ENCODE measurements around the gene CDKN1C.
A peak's percentile ranks its signal among the peaks of the same experiment; 100 is the strongest.

CDKN1C gene

DNA sequence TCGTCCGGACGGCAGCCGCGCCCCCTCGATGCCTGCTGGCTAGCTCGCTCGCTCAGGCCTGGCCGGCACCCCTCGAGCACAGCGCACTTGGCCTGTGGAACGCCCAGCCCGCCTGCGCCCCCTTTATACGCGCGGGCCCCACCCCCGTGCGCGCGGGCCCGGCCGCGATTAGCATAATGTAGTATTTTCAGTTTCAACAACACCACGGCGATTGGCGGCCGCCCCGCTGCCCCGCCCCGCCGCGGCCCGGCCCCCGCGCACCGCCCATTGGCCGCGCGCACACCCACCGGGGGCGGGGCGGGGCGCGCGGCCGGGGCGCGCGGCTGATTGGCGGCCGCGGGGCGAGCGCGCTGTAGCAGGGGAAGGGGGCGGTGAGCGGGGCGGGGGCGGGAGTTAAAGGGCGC is at the start of gene CDKN1C:
TSS of gene CDKN1C (minus strand) at position 98 of the 404 bp plus-strand sequence. CDS start 319 bp downstream, outside the sequence.
- DNase-seq = peak; percentile 92

DNA sequence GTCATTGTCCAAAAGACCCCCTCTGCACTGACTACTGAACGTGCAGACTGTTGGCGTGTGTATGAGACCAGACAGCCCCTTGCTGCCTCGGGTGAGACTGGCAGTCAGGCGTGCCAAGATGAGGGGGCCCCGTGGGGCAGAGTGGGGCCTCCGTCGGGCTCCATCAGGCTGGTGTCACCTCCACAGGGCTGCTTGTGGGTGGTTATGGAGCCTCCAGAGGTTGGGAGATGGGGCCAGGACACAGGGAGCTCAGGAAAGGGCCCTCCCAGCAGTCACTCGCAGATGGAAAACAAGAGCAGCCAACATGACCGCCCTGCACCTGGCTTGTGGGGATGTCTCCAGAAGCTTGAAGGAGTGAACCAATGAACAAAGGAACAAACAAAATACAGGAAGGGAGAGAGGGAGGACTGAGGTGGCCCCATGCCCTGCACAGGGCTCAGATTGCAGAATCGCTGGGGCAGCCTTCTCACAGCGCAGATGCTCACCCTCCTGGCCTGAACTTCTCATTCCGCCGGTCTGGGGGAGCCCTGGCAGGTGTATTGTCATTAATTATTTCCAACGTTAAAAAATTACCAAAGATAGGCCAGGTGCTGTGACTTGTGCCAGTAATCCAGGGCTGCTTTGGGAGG is 49.1 kb upstream of the CDKN1C start:
- DNase-seq = no peak

DNA sequence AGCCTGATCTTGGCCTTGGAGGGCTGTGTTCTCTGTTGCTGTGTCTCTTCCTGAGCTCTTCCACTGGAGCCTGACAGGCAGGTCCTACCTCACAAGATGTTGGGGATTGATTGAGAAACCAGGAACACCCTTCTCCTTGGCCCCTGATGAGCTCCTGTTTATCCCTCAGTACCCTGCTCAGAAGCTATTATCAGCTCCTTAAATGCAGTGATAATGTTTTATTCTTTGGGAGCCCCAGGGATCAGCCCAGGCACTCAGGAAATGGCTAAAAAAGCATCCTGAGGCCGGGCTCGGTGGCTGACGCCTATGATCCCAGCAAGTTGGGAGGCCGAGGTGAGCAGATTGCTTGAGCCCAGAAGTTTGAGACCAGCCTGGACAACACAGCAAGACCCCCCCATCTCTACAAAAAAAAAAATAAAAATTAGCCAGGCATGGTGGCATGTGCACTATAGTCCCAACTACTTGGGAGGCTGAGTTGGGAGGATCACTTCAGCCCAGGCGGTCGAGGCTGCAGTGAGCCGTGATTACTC is 48.5 kb upstream of the CDKN1C start:
- no peak for DNase-seq

DNA sequence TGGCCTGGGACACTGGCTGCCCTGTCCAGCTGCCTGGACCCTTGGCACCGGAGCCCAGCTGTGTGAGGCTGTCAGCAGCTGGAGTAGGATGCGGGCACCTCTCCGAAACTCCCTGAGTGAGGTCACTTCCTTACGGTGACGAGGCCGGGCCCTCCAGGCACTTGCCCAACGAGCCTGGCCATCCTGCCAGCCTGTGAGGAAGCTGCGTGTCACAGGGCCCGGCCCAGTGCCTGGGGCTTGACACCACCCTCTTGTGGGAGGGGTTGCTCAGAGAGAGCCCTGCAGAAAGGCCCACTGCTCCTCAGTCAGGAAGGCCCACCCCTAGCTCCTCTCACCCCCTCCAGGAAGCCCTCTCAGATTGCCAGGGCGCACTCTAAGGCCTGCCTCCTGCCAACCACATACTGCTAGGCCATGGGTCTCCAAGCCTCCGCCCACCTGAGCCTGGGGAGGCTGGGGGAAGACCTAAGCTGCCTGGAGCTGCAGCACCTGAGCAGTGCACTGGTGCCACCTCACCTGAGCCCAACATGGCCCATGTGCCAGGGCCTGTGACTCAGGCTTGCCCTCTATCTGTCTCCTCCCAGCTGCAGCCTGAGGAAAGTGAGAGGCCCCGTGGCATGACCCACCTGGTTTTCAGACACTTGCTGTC is 47.9 kb upstream of the CDKN1C start:
- no peak for DNase-seq

DNA sequence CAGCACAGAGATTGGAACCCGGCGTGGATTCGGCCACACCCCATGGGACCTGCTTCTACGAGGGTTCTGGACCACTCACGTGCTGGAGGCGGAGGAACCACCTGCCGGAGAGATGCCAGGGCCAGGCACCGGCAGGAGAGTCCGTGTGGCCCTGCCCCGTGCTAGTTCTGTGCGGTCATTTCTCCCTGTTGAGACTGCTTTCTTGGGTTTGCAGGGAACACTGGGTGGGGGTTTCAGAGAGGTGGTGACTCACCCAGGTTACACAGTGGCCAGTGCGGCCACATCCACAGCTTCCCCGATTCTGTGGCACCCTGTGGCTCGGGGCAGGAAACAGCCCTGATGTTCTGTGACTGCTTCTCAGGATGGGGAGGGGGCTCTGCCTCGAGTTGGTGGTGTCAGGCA is 47.3 kb upstream of the CDKN1C start:
- no peak for DNase-seq

DNA sequence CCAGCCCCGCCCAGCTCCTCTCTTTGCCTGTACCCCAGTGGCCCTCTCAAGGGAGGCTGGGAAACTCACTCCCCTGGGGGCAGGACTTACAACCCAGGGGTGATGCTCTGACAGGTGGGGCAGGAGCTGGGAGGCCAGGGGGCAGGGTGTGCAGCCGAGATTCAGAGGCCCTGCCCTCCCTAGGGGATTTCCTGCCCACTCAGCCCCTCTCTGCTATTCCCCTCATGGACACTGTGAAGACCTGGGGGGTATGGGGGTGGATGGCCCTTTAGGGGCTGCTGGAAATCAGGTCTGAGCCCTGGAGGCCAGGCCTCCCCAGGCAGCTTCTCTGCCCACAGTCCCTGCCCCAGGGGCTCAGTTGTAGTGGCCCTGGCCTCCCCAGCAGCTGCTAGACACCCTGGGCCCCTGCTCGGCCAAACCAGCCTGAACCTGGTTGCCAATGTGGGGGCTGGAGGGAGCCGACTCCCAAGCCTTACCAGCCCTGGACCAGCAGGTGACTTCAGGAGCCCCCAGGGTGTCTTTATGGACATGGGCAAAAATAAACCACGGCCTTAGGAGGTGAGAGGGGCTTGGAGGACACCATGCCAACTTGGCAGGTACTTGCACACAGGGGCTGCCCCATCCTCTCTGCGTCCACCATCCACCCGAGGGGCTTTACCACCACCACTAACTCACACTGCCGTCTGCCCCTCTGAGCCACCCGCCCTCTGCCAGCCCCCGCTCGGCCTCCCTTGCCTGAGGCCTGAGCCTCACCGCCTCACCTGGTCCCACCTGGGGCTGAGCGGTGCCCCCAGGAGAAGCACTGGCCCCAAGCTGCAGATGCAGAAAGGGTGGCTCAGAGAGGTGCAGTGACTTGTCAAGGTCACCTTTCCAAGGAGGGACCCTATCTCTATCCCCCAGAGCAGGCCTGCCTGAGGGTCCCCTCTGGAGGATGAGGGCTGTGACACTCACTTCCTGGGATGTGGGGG is 46.5 kb upstream of the CDKN1C start:
- no peak for DNase-seq

DNA sequence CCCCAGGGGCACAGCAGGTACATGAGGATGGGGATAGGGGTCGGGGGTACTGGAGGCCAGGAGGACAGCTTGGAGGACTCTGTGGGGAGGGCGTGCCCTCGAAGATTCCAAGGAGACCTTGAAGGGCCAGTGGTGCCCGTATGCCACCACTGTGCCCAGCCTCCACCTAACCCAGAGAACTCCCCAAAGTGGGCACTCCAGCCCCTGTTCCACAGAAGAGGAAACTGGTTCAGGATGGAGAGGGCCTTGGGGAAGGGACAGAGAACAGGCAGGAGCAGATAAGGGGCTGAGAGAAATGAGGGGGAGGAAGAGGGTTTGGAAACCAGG is 45.8 kb upstream of the CDKN1C start:
- DNase-seq = no peak

DNA sequence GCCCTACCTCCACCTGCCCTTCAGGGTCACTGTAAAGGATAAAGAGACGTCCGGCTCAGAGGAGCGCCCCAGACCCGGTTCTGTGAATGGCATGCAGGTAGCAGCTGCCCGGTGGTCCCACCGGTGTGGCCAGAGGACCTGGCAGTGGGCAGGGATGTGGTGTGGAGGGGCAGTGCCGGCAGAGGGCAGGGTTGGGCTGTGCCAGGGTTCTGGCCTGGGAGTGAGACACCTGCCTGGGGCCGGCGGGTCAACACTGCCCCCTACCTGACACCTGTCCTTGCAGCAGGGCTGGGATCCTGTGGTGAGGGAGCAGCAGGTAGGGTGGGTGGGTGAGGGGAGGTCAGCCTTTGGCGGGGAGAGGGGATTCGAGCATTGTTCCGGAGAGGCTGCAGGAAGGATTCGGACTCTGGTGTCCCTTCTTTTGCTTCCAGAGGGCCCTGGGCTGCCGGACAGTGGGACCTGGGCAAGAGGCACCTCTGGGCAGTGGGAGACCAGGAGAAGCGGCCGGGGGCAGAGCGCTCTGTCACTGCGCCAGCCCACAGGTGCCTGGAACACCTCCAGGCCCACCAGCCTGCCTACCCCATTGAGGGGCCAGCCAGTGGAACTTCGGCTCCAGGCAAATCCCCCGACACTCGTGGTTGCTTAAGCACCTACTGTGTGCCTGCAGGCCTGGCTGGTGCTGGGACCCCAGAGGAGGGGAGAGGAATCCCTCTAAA is 45.3 kb upstream of the CDKN1C start:
- peak; percentile 79 for DNase-seq

DNA sequence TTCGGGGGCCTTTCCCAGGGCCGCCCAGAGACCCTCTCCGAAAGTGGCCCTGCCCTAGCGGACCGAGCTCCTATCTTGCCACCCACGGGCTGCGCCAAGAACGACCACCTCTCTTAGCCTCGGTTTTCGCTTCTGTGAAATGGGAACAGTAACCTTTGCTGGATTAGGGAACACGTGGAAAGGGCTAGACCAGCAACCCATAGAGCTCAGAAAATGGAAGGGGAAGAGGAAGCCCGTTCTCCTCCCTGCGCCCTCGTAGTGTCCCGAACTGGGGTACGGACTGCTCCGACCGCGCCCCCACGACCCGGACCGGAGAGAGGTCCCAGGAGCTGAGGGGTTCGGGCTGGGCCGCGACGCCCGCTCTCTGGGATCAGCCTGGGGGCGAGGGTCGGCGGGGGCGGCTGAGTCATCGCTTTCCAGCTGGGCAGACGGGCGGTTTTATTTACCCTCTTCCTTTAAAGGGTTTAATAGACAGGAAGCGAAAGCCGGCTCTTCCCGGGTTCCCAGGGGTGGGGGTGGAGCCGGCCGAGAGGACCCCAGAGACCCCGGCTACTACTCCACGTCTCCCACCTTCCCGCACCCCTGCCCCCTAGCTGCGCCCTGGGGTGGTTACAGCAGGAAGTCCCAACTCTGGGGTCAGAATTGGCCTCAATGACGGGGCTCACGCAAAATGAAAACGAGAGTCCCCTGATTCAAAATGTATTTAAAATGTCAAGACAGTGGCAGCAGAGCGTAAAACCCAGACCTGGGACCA is 44.6 kb upstream of the CDKN1C start:
- DNase-seq = peak; percentile 87

DNA sequence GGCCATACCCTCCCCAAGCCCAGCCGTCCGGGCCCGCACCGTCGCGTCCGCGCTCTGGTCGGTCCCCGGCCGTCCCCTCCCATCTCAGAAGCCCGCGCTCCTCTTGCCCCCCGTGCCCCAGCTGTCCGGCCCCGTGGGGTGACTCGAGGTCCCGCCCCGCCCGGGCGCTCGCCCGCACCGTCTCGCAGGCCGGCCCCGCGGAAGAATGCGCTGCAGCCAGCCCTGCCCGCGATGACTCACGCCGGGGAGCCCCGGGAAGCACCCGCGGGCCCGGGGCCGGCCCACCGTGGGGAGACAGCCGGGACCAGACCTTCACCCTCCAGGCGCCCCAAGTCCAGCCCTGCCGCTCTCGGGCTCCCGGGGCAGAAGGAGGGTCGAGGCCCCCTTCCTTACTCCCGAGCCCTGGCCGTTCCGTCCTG is 44.0 kb upstream of the CDKN1C start:
- DNase-seq = peak; percentile 60

DNA sequence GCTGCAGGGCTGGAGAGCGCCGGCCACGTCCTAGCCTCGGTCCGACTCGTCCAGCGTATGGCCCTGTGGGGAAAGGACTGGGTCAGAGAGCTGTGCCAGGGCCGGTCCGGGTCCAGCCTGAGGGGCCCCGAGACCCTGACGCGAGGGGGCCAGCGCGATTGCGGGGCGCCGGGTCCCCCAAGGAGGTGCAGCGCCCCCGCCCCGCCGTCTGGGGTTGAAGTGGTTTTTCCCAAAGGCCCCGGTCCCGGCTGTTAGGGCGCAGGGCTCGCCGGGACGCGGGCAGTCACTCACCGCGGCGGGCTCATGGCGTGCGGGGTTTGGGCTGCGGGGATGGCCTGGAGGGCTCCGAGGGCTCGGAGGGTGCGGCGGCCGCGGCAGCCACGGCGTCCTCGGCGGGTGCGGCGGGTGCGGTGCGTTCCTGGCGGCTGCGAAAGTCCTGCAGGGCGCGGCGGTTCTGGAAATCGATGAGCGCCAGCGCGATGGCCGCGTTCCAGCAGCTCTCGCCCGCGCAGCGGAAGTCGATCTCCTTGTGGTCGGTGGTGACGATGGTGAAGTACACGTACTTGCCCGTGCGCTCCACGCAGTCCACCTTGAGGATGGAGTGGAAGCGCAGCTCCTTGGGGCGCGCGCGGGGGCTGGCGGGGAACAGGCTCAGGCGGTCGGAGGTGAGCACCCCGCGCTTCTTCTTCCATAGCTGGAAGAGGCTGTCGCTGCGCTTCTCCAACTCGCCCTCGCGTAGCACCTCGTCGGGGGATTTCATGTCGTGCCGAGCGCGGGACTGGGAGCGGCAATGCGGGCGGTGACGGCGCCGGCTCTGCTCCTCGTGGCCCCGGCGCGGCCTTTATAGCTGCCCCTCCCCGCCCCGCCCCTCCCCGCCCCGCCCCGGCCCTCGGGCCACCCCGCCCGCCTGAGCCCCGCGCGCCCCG is 43.3 kb upstream of the CDKN1C start, which contains the start of gene PHLDA2:
TSS of gene PHLDA2 (minus strand) at position 816 of the 926 bp plus-strand sequence. CDS start at position 760, 56 bp downstream.
- peak; percentile 77 for DNase-seq

DNA sequence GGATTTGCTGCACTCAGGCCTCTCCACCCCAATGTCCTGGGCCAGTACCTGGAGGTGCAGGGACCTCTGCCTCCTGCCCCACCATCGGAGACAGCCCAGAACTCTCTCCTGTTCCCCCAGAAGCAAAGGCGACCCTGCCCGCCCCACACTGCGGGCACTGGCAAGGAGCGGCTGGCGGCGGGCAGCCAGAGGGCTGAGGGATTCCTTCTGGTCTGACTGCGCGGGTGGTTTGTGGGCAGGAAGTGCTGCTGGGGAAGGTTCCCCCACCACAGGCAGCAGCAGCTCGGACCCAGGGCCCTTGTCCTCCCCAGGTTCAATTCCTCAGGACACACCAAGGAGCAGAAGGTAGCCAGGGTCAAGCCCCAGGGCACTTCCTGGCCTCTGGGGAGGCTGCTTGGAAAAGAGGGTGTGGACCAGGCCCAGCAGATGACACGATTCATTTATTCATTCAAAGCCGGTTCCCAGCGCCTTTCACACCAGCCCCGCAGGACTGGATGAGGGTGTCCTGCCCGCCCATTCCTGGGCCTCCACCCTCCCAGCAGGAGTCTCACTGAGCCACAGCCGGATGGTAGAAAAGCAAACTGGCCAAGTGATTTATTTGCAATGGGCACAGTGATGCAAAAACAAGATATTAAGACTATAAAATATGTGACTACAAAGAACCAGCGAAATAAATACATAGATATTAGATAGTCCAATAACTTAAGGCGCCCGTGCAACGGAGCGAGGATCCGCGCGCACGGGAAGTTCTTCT is 42.5 kb upstream of the CDKN1C start:
- peak; percentile 39 for DNase-seq

DNA sequence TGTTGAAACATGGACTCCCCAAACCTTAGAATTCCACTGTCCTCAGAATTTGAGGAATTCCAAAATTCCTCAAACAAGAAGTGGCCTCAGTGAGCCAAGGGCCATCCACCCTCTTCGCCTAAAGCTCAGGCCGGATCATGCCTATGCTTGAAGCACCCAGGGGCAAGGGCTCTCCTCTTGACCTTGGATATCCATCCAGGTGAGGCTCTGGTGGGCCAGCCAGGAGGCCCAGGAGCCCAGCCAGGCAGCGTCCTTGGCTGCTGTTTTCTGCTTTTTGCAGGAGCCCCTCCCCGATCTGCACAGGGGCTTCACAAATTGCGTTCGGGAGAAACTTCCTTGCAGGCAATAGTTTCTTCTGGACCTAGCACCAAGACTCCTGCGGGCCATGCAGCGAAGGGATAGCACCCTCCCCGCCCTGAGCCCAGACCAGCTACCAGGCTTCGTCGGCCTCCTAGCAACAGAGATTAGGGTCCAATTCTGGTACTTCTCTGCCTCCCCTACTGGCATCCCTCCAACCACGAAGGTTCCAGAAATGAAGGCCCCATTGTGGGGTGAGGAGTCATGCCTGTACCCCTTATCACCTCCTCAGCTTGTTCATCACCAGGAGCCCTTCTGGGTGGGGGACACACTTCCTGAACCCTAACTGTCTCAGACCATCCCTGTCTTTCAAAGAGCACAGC is 41.7 kb upstream of the CDKN1C start:
- DNase-seq = no peak

DNA sequence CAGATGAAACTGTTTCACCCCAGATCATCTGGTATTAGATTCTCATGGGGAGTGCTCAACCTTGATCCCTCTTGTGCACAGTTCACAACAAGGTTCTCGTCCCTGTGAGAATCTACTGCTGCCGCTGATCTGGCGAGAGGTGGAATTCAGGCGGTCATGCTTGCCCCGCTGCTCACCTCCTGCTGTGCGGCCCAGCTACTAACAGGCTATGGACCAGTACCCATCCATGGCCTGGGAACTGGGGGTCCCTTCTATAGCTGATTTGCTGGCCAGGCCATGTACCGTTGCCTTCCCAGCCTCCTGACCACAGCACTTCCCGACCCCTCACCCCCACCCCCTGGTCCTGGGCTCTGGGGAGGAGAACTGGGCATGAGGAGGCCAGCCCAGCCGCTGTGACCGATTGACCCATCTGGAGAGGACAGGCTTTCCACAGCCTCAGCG is 41.1 kb upstream of the CDKN1C start:
- no peak for DNase-seq

DNA sequence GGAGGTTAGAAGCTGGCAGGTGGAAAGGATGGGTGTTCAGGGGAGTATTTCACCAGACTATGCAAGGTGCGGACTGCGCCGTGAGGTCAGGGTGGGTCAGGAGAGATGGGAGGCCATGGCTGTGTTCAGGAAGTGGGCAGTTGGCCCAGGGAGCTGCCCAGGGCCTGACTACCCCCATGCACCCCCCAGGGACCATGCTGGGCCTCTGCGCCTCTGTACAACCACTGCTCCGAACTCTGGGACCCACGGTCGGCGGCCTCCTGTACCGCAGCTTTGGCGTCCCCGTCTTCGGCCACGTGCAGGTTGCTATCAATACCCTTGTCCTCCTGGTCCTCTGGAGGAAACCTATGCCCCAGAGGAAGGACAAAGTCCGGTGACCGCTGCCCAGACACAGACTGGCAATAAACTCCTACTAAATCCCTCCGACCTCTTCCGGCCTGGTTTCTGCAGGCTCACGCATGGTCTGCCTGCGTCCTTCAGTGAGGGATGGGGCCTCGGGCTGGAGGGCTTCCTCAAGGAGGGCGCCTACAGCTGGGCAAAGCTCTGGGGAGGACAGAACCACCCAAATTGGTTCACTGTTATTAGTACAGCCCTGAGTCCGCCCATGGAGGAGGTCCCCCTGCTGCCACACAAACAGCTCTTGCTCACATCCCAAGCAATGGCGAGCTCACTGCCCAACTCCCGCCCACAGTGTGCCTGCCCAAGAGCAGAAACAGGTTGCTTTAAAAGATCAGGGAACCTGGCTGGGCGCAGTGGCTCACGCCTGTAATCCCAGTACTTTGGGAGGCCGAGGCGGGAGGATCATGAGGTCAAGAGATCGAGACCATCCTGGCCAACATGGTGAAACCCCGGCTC is 39.5 kb upstream of the CDKN1C start:
- DNase-seq = no peak

DNA sequence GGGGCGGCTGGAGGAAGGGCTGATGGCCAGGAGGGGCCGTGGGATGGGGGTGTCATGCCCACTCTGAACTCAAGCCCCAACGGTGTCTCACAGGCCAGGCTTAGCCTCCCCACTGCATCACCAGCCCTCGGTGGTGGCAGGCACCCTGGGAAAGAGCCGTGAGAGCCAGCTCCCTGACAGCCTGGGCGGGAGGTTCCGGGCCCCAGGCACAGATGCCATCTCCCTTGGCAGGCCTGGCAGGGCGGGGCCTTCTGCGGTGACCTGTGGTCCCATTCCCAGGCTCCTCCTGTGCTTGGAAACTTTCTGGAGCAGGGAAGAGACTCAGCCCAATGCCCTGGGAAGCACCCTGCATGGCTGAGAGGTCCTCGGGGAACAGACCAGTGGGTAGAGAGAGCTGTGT is 38.8 kb upstream of the CDKN1C start:
- DNase-seq = no peak

DNA sequence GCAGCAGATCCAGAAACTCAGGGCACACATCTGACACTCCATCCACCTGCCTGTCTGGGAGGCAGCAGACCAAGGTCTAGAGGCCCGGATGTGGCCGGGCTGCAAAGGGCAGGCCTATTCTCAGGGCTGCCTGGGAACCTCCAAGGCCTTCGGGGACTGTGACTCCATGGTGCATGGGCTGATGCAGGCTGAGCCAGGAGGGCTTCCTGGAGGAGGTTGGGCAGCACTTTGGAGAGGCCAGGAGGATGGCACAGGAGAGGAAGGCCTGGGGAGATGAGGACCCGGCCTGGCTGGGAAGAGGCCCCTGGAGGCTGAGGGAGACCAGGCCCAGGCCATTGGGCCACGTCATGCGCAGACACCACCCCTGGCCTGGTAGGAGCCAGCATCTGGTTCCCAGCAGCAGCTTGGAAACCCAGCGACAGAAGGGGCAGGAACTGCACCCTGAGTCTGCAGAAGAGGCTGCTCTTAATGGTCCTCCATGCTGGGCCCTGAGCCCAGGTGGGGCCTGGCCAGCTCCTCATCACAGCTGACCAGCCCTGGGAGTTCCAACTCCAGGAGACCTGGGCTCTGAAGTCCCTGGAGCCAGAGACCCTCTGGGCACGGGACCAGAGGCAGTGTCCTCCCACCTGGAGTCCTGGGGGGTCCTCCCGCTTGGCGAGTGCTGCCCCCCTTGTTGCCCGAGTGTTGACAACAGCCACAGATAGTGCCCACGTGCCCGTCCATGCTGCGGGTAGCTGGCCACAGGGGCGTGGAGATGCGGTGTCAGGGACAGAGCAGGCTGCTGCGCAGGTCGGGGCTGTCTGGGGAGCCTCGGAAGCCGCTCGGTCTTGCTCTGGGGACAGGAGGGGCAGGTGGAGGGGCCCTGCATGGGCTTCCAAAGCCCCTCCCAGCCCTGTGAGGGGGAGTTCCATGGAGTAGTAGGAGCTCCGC is 38.1 kb upstream of the CDKN1C start:
- no peak for DNase-seq
